ENCODE results near the gene OSBP2.

OSBP2 gene

DNA sequence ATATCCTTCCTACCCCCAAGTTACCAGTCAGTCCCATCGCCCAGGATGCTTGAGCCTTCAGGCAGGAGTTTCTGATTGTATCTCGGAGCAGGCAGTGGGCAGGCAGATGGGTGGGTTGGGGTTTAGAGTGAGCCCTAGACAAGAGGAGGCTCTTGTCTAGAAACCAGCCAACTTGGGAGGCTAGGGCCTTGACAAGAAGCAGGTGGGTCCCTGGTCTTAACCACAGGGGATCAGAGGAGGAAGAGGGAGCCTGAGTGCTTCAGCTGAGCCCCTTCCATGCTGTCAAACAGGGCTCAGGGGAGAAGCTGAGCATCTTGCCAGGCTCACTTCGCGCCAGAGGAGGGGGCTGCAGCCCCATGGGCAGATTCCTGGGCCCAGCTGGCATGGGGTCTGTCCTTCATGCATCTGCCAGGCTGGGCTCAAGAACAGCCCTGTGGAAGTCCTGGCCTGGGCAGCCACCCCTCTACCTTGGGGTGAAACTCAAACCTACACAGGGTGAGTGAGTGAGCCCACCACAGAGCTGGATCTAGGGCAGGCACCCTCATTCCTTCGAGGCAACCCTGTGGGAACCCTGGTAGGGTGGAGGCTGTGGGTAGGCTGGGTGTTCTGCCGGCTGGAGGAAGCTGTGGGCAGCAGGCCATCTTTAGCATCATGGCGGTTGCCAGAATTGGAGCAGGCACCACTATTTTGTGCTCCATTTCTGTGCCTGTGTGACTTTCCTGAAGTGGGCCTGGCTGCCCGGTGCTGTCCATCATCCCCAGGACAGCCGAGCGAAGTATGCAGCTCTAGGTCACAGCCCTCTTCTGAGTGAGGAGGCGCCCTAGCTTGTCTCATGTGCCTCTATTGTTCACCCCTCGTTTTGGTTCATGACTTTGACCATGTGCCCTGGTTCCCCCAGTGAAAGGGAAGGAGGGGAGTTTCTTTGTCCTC is 165.8 kb downstream of the OSBP2 start:
- H3K4me3 ChIP-seq (ENCODE audit: low read depth in 1 of 5, low read length in 5 of 5) = no peak overlapping the region
- no peaks in the 10 kb centered on the region for H3K9me3 ChIP-seq (ENCODE audit: control insufficient read depth in 5 of 5, low read length in 5 of 5)
- H3K27ac ChIP-seq (ENCODE audit: low read depth, low read length) = no peak overlapping the region
- no peaks in the 10 kb centered on the region for H3K36me3 ChIP-seq (ENCODE audit: control insufficient read depth in 5 of 5, insufficient read depth in 5 of 5, low read length in 5 of 5)
- H3K27me3 ChIP-seq (ENCODE audit: control insufficient read depth in 5 of 5, insufficient read depth in 4 of 5, low read length in 5 of 5) = peaks cover 0 to 7% (median under 1%) of the 10 kb centered on the region in 5 donors
- H3K4me1 ChIP-seq (ENCODE audit: control insufficient read depth in 5 of 5, insufficient read depth in 5 of 5, low read length in 5 of 5) = peaks cover 0 to 9% (median 8%) of the 10 kb centered on the region in 5 donors
- H3K9ac ChIP-seq (ENCODE audit: low read length in 5 of 5) = no peak overlapping the region

DNA sequence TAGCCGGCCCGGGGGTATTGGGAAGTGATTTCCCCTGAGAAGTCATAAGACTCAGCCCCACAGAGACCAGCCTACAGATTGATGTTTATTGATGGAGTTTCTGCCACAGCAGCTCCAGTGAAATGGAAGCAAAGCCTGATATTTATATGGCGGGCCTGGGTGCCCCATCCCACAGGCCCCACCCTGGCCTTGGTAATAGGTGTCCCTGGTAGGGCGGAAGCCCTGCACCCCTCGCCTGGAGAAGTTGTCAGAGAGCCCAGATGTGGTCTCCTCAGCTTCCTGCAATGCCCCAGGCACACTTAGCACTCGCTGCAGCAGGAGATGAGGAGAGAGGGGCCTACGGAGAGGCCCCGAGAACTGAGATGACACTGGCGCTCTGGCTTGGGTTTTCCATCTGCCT is 166.5 kb downstream of the OSBP2 start:
- Histone ChIP-seq H3K4me3 (ENCODE audit: low read depth in 1 of 5, low read length in 5 of 5) (no peak overlapping the region), H3K9ac (ENCODE audit: low read length in 5 of 5) (no peak overlapping the region), H3K36me3 (ENCODE audit: control insufficient read depth in 5 of 5, insufficient read depth in 5 of 5, low read length in 5 of 5) (no peaks in the 10 kb centered on the region), H3K27ac (ENCODE audit: low read depth, low read length) (no peak overlapping the region), H3K4me1 (ENCODE audit: control insufficient read depth in 5 of 5, insufficient read depth in 5 of 5, low read length in 5 of 5) (peaks cover 0 to 14% (median 8%) of the 10 kb centered on the region in 5 donors), H3K27me3 (ENCODE audit: control insufficient read depth in 5 of 5, insufficient read depth in 4 of 5, low read length in 5 of 5) (peaks cover 0 to 7% (median 0%) of the 10 kb centered on the region in 5 donors), H3K9me3 (ENCODE audit: control insufficient read depth in 5 of 5, low read length in 5 of 5) (no peaks in the 10 kb centered on the region)

DNA sequence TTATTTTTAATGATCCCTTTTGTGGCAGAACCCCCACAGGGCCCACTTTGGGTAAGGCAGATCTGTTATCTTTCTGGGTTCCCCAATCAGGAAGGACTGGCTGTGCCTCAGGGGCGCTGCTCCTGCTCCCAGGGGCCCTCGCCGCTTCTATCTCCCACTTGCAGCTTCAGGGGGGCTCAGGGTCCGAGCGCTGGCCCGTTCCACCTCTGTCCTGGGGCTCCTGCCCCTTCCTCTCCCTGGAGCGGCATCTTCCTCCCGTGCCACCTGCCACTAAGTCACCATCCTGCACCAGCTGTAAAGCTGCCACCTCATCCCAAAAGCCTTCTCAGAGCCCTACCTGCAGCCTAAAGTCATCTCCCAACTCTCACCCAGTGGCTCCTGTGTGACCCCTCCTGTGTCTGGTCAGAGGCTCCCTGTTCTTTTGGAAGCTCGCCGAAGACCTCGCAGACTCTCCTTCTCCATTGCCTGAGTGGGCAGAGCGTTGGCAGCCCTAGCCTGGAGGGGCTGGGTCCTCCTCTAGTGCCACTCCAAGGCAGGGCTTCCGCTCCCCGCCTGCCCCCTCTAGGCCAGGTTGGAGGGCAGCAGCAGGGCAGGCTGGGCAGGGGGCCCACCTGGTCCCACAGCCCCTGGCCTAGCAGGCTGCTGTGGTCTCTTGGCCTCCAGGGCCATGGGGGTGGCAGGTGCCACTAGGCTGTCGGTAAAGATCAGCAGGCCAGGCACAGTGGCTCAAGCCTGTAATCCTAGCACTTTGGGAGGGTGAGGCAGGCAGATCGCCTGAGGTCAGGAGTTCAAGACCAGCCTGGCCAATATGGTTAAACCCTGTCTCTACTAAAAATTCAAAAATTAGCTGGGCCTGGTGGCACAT is 167.2 kb downstream of the OSBP2 start:
- Histone ChIP-seq H3K4me1 (ENCODE audit: control insufficient read depth in 5 of 5, insufficient read depth in 5 of 5, low read length in 5 of 5) (peaks cover 0 to 17% (median 8%) of the 10 kb centered on the region in 5 donors), H3K9ac (ENCODE audit: low read length in 5 of 5) (no peak overlapping the region), H3K36me3 (ENCODE audit: control insufficient read depth in 5 of 5, insufficient read depth in 5 of 5, low read length in 5 of 5) (no peaks in the 10 kb centered on the region), H3K4me3 (ENCODE audit: low read depth in 1 of 5, low read length in 5 of 5) (no peak overlapping the region), H3K9me3 (ENCODE audit: control insufficient read depth in 5 of 5, low read length in 5 of 5) (no peaks in the 10 kb centered on the region), H3K27ac (ENCODE audit: low read depth, low read length) (no peak overlapping the region), H3K27me3 (ENCODE audit: control insufficient read depth in 5 of 5, insufficient read depth in 4 of 5, low read length in 5 of 5) (peaks cover 0 to 7% (median 0%) of the 10 kb centered on the region in 5 donors)

DNA sequence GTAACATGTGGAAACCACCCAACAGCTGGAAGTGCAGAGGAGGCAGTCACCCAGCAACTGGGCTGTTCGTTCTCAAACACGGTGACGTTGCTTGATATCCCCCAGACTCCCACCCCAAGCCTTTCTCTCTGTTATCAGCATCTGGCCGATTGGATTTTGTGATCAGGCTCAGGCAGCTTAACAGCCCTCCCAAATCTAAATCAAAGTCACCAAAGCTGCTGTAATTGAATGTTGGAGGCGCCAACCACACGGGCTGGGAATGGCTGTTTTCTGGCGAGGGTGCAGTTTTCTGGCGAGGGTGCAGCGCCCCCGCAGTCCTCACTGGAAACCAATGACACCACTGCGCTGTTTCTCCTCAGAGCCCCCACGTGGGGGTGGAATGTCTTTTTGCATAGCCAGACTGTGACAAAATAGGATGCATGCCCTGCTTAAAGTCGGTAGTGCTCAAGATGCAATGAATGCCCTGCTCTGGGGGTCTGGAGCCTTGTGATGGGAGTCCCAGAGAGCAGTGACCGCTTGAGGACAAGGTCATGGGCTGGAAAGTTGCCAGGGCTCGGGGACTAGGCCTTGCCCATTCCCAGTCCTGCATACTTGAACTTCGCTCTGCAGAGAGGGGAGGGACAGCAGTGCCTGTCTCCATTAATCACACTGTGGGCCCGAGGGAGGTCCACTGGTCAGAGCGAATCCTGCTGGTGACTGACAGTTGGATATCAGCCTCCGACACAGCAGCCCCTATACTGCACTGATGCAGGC is 168.6 kb downstream of the OSBP2 start:
- H3K9me3 ChIP-seq (ENCODE audit: control insufficient read depth in 5 of 5, low read length in 5 of 5) = no peaks in the 10 kb centered on the region
- peaks cover 0 to 15% (median 6%) of the 10 kb centered on the region in 5 donors for H3K4me1 ChIP-seq (ENCODE audit: control insufficient read depth in 5 of 5, insufficient read depth in 5 of 5, low read length in 5 of 5)
- H3K27ac ChIP-seq (ENCODE audit: low read depth, low read length) = no peak overlapping the region
- H3K27me3 ChIP-seq (ENCODE audit: control insufficient read depth in 5 of 5, insufficient read depth in 4 of 5, low read length in 5 of 5) = peaks cover 0 to 7% (median 0%) of the 10 kb centered on the region in 5 donors
- H3K36me3 ChIP-seq (ENCODE audit: control insufficient read depth in 5 of 5, insufficient read depth in 5 of 5, low read length in 5 of 5) = no peaks in the 10 kb centered on the region
- H3K9ac ChIP-seq (ENCODE audit: low read length in 5 of 5) = no peak overlapping the region
- no peak overlapping the region for H3K4me3 ChIP-seq (ENCODE audit: low read depth in 1 of 5, low read length in 5 of 5)

DNA sequence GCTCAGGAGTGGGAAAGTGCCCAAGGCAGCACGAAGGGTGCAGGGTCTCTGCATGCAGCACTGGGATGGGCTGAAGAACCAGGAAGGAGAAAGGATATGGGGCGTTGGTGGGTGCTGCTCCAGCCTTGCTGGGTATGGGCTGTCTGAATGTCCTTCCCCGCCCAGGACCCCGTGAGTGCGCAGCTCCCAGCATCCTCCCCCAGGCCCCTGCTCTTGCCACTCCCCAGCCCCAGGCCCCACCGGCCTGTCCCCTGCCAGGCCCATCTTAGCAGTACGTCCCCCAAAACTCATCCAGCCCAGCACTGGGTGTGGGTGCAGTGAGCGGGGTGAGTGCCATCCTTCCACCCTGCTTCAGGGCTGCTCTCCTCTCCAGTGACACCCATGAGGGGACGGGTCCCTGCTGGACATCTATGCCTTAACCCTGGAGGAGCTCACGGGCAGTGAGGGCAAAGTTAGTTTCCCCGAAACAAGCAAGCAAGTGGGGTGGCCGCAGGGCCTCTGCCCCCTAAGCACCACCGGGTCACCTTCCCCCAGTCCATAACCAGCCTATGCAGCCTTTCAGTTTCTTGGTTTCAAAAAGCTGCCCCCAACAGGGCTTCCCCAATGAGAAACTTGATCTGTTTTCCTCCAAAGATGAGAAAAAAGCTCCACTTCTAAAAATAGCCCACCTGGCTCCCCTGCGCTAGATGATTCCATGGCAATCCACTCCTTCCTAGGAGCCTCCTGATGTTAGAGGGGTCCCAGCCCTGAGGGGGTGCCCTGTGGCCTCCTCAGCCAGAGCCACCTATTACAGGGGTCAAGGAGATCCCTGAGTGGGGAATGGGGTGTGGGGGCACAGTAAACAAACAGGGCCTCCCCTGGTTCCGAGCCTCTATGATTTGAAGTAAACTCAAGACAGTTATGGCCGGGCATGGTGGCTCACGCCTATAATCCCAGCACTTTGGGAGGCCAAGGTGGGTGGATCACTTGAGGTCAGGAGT is 170.1 kb downstream of the OSBP2 start:
- H3K9me3 ChIP-seq (ENCODE audit: control insufficient read depth in 5 of 5, low read length in 5 of 5) = no peaks in the 10 kb centered on the region
- H3K27me3 ChIP-seq (ENCODE audit: control insufficient read depth in 5 of 5, insufficient read depth in 4 of 5, low read length in 5 of 5) = peaks cover 0 to 7% (median 0%) of the 10 kb centered on the region in 5 donors
- no peaks in the 10 kb centered on the region for H3K36me3 ChIP-seq (ENCODE audit: control insufficient read depth in 5 of 5, insufficient read depth in 5 of 5, low read length in 5 of 5)
- H3K4me1 ChIP-seq (ENCODE audit: control insufficient read depth in 5 of 5, insufficient read depth in 5 of 5, low read length in 5 of 5) = peaks cover 0 to 20% (median 6%) of the 10 kb centered on the region in 5 donors
- no peak overlapping the region for H3K27ac ChIP-seq (ENCODE audit: low read depth, low read length)
- H3K4me3 ChIP-seq (ENCODE audit: low read depth in 1 of 5, low read length in 5 of 5) = no peak overlapping the region
- no peak overlapping the region for H3K9ac ChIP-seq (ENCODE audit: low read length in 5 of 5)

DNA sequence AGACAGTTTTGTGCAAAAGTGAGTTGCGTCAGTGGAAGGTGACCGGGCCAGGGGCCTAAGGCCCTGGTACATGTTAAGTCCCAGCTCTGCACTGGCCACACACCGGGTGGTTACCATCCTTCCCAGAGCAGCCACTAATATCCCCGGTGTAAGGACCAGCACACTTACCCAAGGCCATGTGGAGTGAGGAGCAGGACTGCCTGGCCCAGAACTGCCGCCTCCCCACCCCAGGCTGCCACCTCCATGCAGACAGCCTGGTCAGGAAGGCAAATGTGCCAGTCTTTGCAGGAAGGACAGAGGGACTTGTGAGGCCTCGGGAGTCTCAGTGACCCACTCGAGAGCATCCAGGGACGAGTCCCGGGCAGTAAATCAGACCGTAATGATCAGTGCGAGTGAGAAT is 171.0 kb downstream of the OSBP2 start:
- Histone ChIP-seq H3K9ac (ENCODE audit: low read length in 5 of 5) (no peak overlapping the region), H3K4me3 (ENCODE audit: low read depth in 1 of 5, low read length in 5 of 5) (no peak overlapping the region), H3K4me1 (ENCODE audit: control insufficient read depth in 5 of 5, insufficient read depth in 5 of 5, low read length in 5 of 5) (peaks cover 0 to 20% (median 6%) of the 10 kb centered on the region in 5 donors), H3K27me3 (ENCODE audit: control insufficient read depth in 5 of 5, insufficient read depth in 4 of 5, low read length in 5 of 5) (peaks cover 0 to 7% (median 0%) of the 10 kb centered on the region in 5 donors), H3K36me3 (ENCODE audit: control insufficient read depth in 5 of 5, insufficient read depth in 5 of 5, low read length in 5 of 5) (no peaks in the 10 kb centered on the region), H3K9me3 (ENCODE audit: control insufficient read depth in 5 of 5, low read length in 5 of 5) (no peaks in the 10 kb centered on the region), H3K27ac (ENCODE audit: low read depth, low read length) (no peak overlapping the region)

DNA sequence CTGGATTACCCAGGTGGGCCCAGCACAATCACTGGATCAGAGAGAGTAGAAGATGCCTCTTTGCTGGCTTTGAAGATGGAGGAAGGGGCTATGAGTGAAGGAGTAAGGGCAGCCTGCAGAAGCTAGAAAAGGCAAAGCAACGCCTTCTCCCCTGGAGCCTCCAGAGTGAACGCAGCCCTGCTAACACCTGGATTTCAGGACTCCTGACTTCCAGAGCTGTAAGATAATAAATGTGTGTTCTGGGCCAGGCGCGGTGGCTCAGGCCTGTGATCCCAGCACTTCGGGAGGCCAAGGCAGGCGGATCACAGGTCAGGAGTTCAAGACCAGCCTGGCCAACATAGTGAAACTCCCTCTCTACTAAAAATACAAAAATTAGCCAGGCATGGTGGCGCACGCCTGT is 171.5 kb downstream of the OSBP2 start:
- peaks cover 0 to 20% (median 6%) of the 10 kb centered on the region in 5 donors for H3K4me1 ChIP-seq (ENCODE audit: control insufficient read depth in 5 of 5, insufficient read depth in 5 of 5, low read length in 5 of 5)
- no peak overlapping the region for H3K9ac ChIP-seq (ENCODE audit: low read length in 5 of 5)
- H3K4me3 ChIP-seq (ENCODE audit: low read depth in 1 of 5, low read length in 5 of 5) = no peak overlapping the region
- H3K27ac ChIP-seq (ENCODE audit: low read depth, low read length) = no peak overlapping the region
- no peaks in the 10 kb centered on the region for H3K36me3 ChIP-seq (ENCODE audit: control insufficient read depth in 5 of 5, insufficient read depth in 5 of 5, low read length in 5 of 5)
- peaks cover 0 to 7% (median 0%) of the 10 kb centered on the region in 5 donors for H3K27me3 ChIP-seq (ENCODE audit: control insufficient read depth in 5 of 5, insufficient read depth in 4 of 5, low read length in 5 of 5)
- no peaks in the 10 kb centered on the region for H3K9me3 ChIP-seq (ENCODE audit: control insufficient read depth in 5 of 5, low read length in 5 of 5)

DNA sequence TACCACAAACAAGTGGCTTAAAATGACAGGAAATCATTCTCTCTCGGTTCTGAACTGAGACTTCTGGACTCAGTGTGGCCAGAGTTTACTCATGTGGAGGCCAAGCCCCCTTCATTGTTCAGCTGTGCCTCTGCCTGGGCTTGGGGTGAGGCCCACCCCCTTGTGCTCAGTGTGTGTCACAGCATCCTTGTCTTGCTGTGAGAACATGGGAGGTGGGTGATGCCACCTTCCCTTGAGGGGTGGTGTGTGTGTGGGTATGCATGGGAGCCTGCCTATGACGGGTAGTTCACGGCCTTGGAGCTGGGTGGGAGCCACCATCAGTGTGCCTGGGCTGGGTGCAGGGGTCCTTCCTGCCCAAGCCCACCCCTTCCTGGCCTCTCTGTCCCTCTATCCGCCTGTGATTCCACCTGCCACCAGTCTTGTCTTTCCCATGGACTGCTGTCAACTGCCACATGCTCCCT is 172.2 kb downstream of the OSBP2 start:
- H3K9ac ChIP-seq (ENCODE audit: low read length in 5 of 5) = no peak overlapping the region
- H3K27ac ChIP-seq (ENCODE audit: low read depth, low read length) = no peak overlapping the region
- H3K4me1 ChIP-seq (ENCODE audit: control insufficient read depth in 5 of 5, insufficient read depth in 5 of 5, low read length in 5 of 5) = peaks cover 0 to 20% (median 6%) of the 10 kb centered on the region in 5 donors
- H3K9me3 ChIP-seq (ENCODE audit: control insufficient read depth in 5 of 5, low read length in 5 of 5) = no peaks in the 10 kb centered on the region
- H3K27me3 ChIP-seq (ENCODE audit: control insufficient read depth in 5 of 5, insufficient read depth in 4 of 5, low read length in 5 of 5) = peaks cover 0 to 7% (median 0%) of the 10 kb centered on the region in 5 donors
- no peak overlapping the region for H3K4me3 ChIP-seq (ENCODE audit: low read depth in 1 of 5, low read length in 5 of 5)
- H3K36me3 ChIP-seq (ENCODE audit: control insufficient read depth in 5 of 5, insufficient read depth in 5 of 5, low read length in 5 of 5) = no peaks in the 10 kb centered on the region
